Calu3 (cell line): ENCODE measurements around the gene SSBP3. TPM values are rescaled to one million over a fixed set of nuclear protein-coding genes. Genes with fewer than 3 reads are reported as not detected.

ENCODE experiments used
- BruUV-seq: library from RNA; stranded (reverse); fragments of 400-500 nt; replicated peaks from 2 replicates; lab custom pipeline; 2021; lab: Mats Ljungman, UMichigan
- CTCF ChIA-PET: fragments of 300-600 bp; sonication (Branson Sonifier 250); formaldehyde crosslinking; loops from one replicate; lab custom pipeline; 2022; ENCODE audit warnings: antibody characterized with exemption; lab: Charles Lee
- DNase-seq: peaks from one replicate; pipeline ENCODE4 v3.0.0; 2022
- H3K27ac Mint-ChIP-seq: one replicate; pipeline ENCODE4 v1.8.0; 2022; ENCODE audit warnings: mixed read lengths; ENCODE audit not compliant: unreplicated experiment
- H3K27me3 Mint-ChIP-seq: one replicate; pipeline ENCODE4 v1.8.0; 2022; ENCODE audit warnings: mixed read lengths; ENCODE audit not compliant: unreplicated experiment
- H3K36me3 Mint-ChIP-seq: one replicate; pipeline ENCODE4 v1.8.0; 2022; ENCODE audit warnings: mild to moderate bottlenecking, moderate library complexity, mixed read lengths; ENCODE audit not compliant: insufficient read depth, unreplicated experiment
- H3K4me1 Mint-ChIP-seq: one replicate; pipeline ENCODE4 v1.8.0; 2022; ENCODE audit warnings: mild to moderate bottlenecking, low read depth, mixed read lengths; ENCODE audit not compliant: unreplicated experiment
- H3K4me3 Mint-ChIP-seq: one replicate; pipeline ENCODE4 v1.8.0; 2022; ENCODE audit warnings: mild to moderate bottlenecking, low read depth, moderate library complexity, mixed read lengths; ENCODE audit not compliant: unreplicated experiment
- H3K9me3 Mint-ChIP-seq: one replicate; pipeline ENCODE4 v1.8.0; 2022; ENCODE audit warnings: low read depth, mixed read lengths; ENCODE audit not compliant: unreplicated experiment
- intact Hi-C: fragments of 100-400 bp; cut with micrococcal nuclease; formaldehyde crosslinking; loops from one replicate; pipeline ENCODE4 v1.10.0; 2022; ENCODE audit not compliant: unreplicated experiment
- total RNA-seq: library from RNA; stranded (reverse); gene quantifications from 2 replicates; pipeline ENCODE4 v1.2.3, GENCODE V29; 2022
- TF ChIP-seq, protein P1 (sequence below): fragments of 200-600 bp; IDR thresholded peaks from one replicate; pipeline ENCODE4 v1.8.0; 2022; ENCODE audit warnings: antibody characterized with exemption; ENCODE audit not compliant: unreplicated experiment

Gene SSBP3
- total RNA-seq, 1 experiment from 2014 or later = 16.6 TPM

DNA sequence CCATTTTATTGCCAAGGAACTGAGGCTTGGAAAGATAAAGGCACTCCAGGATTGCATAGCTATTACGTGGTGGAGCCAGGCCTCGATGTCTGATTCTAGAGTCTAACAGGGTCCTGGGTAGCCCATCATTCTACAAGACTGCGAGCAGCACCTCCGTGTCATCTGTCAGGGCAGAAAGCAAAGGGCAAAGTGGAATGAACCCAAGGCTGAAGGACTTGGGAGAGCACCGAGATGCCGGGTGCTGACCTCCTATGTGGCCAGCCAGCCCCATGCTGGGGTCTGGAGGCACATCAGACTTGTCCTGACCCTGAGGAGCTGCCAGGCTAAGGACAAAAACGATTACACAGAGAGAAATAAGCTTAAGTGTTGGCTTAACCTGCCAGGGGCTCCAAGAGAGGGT lies 143.9 kb downstream of the SSBP3 start:
- no peak for DNase-seq
- peaks cover 6% of the 10 kb centered on the region for H3K27me3 Mint-ChIP-seq
- H3K27ac Mint-ChIP-seq = no peak overlapping the region
- no peak overlapping the region for H3K4me3 Mint-ChIP-seq
- CTCF ChIA-PET = no interaction called here
- TF ChIP-seq, protein P1, sequence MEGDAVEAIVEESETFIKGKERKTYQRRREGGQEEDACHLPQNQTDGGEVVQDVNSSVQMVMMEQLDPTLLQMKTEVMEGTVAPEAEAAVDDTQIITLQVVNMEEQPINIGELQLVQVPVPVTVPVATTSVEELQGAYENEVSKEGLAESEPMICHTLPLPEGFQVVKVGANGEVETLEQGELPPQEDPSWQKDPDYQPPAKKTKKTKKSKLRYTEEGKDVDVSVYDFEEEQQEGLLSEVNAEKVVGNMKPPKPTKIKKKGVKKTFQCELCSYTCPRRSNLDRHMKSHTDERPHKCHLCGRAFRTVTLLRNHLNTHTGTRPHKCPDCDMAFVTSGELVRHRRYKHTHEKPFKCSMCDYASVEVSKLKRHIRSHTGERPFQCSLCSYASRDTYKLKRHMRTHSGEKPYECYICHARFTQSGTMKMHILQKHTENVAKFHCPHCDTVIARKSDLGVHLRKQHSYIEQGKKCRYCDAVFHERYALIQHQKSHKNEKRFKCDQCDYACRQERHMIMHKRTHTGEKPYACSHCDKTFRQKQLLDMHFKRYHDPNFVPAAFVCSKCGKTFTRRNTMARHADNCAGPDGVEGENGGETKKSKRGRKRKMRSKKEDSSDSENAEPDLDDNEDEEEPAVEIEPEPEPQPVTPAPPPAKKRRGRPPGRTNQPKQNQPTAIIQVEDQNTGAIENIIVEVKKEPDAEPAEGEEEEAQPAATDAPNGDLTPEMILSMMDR = no peak
- BruUV-seq = no TSS peak
- H3K4me1 Mint-ChIP-seq = no peaks in the 10 kb centered on the region
- no peaks in the 10 kb centered on the region for H3K9me3 Mint-ChIP-seq
- intact Hi-C loops = no loop called here
- H3K36me3 Mint-ChIP-seq = no peaks in the 10 kb centered on the region

DNA sequence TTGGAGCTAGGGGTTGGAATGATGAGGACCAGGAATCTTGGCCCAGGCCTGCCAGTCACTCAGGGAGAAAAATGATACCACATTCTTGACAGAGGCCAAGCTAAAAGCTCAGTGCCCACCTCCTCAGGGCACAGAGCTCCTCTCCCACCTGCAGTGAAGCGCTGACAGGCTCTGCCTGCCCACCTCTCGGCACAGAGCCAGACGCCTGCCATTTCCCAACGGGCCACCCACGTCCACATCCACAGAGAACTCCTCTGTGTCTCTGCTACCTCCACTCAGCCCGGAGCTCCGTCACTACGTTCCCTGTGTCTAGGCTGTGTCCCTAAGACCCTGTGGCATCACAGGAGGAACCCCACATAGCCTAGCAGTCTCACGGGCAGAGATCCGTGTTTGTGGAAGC lies 145.4 kb downstream of the SSBP3 start:
- Mint-ChIP-seq H3K36me3 (no peaks in the 10 kb centered on the region), H3K4me1 (no peaks in the 10 kb centered on the region), H3K9me3 (no peaks in the 10 kb centered on the region), H3K27ac (no peak overlapping the region), H3K4me3 (no peak overlapping the region), H3K27me3 (no peaks in the 10 kb centered on the region)
- DNase-seq = no peak
- CTCF ChIA-PET = no interaction called here
- no TSS peak for BruUV-seq
- TF ChIP-seq, protein P1 = no peak
- intact Hi-C loops = no loop called here

DNA sequence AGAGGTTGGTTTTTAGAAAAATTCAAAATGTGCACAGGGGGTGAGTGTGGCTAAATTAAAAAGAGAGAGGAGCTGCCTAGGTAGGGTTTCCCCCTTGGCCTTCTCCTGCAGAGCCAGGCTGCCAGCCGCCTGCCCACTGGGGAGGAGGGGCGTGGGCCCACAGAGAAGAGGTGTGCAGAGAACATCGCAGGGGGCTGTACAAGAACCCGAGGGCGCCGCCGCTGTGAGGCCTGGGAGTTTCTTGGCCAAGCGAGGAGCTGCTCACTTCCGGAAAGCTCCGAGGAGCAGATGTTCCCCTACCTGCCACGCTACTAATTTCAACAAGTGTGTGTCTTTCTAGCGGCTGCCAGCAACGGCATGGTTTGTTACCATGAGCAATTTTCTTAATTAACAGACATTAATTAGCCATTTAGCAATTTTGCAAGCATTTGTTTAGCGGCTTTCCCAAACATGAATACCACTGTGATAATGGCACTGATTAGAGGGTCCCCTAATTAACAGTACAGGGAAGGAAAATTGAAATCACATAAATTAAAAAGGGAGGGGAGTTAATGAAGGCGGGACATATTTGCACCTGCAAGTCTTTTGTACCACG lies 146.6 kb downstream of the SSBP3 start:
- no TSS peak for BruUV-seq
- Mint-ChIP-seq H3K4me3 (no peak overlapping the region), H3K27me3 (no peaks in the 10 kb centered on the region), H3K4me1 (no peaks in the 10 kb centered on the region), H3K36me3 (no peaks in the 10 kb centered on the region), H3K27ac (no peak overlapping the region), H3K9me3 (no peaks in the 10 kb centered on the region)
- no peak for DNase-seq
- CTCF ChIA-PET = interaction anchor here (0.7 kb wide), 2 partner anchors 283 to 299 kb away, joined by 3 to 6 read pairs; no protein-coding TSS in a partner anchor
- intact Hi-C loops = no loop called here
- TF ChIP-seq, protein P1 = no peak

DNA sequence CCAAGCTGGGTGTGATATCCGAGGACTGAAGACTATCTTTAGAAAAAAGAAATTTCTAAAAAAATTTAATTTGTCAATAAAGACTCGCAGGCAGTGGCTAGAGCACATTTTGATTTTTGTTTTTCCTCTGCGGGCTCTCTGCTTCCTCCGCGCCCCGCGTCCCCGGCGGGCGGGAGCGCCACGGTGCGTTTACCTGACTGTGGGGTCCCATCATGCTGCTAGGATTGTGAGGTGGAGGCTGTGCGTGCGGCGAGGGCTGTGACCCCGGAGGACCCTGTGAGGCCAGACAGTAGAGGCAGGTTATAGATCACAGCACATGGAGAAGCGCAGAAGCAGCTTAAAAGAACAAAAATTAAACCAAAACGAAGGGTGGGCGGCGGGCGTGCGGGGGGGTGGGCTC lies 148.3 kb downstream of the SSBP3 start:
- TF ChIP-seq, protein P1 = no peak
- Mint-ChIP-seq H3K36me3 (no peaks in the 10 kb centered on the region), H3K4me1 (no peaks in the 10 kb centered on the region), H3K4me3 (no peak overlapping the region), H3K9me3 (no peaks in the 10 kb centered on the region), H3K27ac (no peak overlapping the region), H3K27me3 (no peaks in the 10 kb centered on the region)
- no peak for DNase-seq
- BruUV-seq = no TSS peak
- intact Hi-C loops = no loop called here
- CTCF ChIA-PET = no interaction called here
